OCI-LY7 (cell line): ENCODE results near the gene RAB6A.
"Not testable (repeated sequence)": the region's sequence is repeated elsewhere in the genome, so short reads cannot be mapped to it uniquely, and the experiment has no call there.

Experiments used
- EZH2phosphoT487 ChIP-seq: fragments of 200-600 bp; sonication (generic); IDR thresholded peaks from 2 replicates; pipeline ENCODE4 v1.6.1; 2018; ENCODE audit warnings: low read depth, borderline replicate concordance, mild to moderate bottlenecking, mixed run types, antibody characterized with exemption, low read length, moderate library complexity, mixed read lengths
- TF ChIP-seq, protein P1 (sequence below): fragments of 200-600 bp; sonication (generic); conservative IDR thresholded peaks from 2 replicates; pipeline ENCODE4 v1.5.1; 2014; ENCODE audit warnings: mild to moderate bottlenecking, antibody characterized with exemption, low read length, moderate library complexity, mixed read lengths

DNA sequence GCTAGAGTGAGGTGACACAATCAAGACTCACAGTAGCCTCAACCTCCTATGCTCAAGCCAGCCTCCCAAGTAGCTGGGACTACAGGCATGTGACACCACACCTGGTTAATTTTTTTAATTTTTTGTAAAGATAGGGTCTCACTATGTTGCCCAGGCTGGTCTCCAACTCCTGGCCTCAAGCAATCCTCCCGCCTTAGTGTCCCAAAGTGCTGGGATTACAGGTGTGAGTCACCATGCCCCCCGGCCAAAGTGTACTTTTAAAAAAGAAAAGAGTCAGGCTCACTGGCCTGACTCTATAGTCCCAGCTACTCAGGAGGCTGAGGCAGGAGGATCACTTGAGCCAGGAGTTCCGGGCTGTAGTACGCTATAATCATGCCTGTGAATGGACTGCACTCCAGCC lies 10.0 kb downstream of the RAB6A start:
- TF ChIP-seq, protein P1, sequence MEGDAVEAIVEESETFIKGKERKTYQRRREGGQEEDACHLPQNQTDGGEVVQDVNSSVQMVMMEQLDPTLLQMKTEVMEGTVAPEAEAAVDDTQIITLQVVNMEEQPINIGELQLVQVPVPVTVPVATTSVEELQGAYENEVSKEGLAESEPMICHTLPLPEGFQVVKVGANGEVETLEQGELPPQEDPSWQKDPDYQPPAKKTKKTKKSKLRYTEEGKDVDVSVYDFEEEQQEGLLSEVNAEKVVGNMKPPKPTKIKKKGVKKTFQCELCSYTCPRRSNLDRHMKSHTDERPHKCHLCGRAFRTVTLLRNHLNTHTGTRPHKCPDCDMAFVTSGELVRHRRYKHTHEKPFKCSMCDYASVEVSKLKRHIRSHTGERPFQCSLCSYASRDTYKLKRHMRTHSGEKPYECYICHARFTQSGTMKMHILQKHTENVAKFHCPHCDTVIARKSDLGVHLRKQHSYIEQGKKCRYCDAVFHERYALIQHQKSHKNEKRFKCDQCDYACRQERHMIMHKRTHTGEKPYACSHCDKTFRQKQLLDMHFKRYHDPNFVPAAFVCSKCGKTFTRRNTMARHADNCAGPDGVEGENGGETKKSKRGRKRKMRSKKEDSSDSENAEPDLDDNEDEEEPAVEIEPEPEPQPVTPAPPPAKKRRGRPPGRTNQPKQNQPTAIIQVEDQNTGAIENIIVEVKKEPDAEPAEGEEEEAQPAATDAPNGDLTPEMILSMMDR = not testable (repeated sequence)
- TF ChIP-seq EZH2phosphoT487 = not testable (repeated sequence)
